Activated CD4-positive, alpha-beta T cell treated with anti-CD3 and anti-CD28 coated beads for 36 hours (primary cell): Measurements from ENCODE around the gene ARHGEF17. TPM values are rescaled to one million over a fixed set of nuclear protein-coding genes. Genes with fewer than 3 reads are reported as not detected.

Experiments
- ATAC-seq: fragments of 200-7000 bp; cut with Tn5 transposase; one replicate; pipeline ENCODE4 v1.10.0; 2021; ENCODE audit warnings: mild to moderate bottlenecking, moderate library complexity
- CTCF ChIA-PET: fragments of 350-600 bp; sonication (Branson Sonifier 250); formaldehyde crosslinking; loops from one replicate; lab custom pipeline; 2021; ENCODE audit warnings: antibody characterized with exemption; lab: Charles Lee
- POLR2A ChIA-PET: fragments of 350-600 bp; sonication (Branson Sonifier 250); formaldehyde crosslinking; loops from one replicate; lab custom pipeline; 2021; ENCODE audit warnings: antibody characterized with exemption, inconsistent platforms; lab: Charles Lee
- DNase-seq: peaks from one replicate; pipeline ENCODE4 v3.0.0-alpha.2; 2020
- H3K27ac Mint-ChIP-seq: one replicate; pipeline ENCODE4 v1.8.0; 2021; ENCODE audit warnings: mixed read lengths
- H3K27me3 Mint-ChIP-seq: one replicate; pipeline ENCODE4 v1.8.0; 2021; ENCODE audit warnings: mixed read lengths
- H3K36me3 Mint-ChIP-seq: one replicate; pipeline ENCODE4 v1.8.0; 2021; ENCODE audit warnings: low read depth, mixed read lengths
- H3K4me1 Mint-ChIP-seq: one replicate; pipeline ENCODE4 v1.8.0; 2021; ENCODE audit warnings: mixed read lengths
- H3K4me3 Mint-ChIP-seq: one replicate; pipeline ENCODE4 v1.8.0; 2021; ENCODE audit warnings: mild to moderate bottlenecking, moderate library complexity, mixed read lengths
- H3K9me3 Mint-ChIP-seq: one replicate; pipeline ENCODE4 v1.8.0; 2021; ENCODE audit warnings: low read depth, mixed read lengths
- intact Hi-C, 2 experiments: fragments of 100-400 bp; cut with DNase I in 1 of 2; cut with micrococcal nuclease in 1 of 2; formaldehyde crosslinking; loops; one replicate each; pipeline versions ENCODE4 v1.14.2 to v1.15.1; 2022 to 2024; cut with DNase I, micrococcal nuclease
- total RNA-seq, 2 experiments: library from RNA; stranded (reverse); gene quantifications; one replicate each; pipeline ENCODE4 v1.2.3, GENCODE V29; 2021

ARHGEF17 gene
- total RNA-seq, result under 1 TPM in 1 of 2 experiments, not detected in 1; 0.05 TPM

GRCh38 chr11:73308003-73308960 is at the start of gene ARHGEF17:
TSS of gene ARHGEF17 (plus strand) at chr11:73308276. CDS start at chr11:73308639, 363 bp downstream.
- Mint-ChIP-seq H3K27me3 (peaks cover 20% of the 10 kb centered on the region), H3K9me3 (no peaks in the 10 kb centered on the region), H3K4me3 (peak within 1 kb of the TSS; percentile 80), H3K27ac (no peak within 1 kb of the TSS), H3K36me3 (no peaks in the 10 kb centered on the region), H3K4me1 (peaks cover 5% of the 10 kb centered on the region)
- DNase-seq, result peak; percentile 59
- POLR2A ChIA-PET, result interaction anchor here (0.8 kb wide), 1 partner anchor 36 kb away, joined by 7 read pairs; no protein-coding TSS in a partner anchor
- intact Hi-C loops, result no loop called here
- peak; percentile 18 for ATAC-seq
- CTCF ChIA-PET, result interaction anchor here (0.5 to 6.8 kb wide), 11 partner anchors 9 to 583 kb away, joined by 3 to 91 read pairs (median 4); no protein-coding TSS in a partner anchor

- H3K4me3 Mint-ChIP-seq, result no peak overlapping the region
- CTCF ChIA-PET, result interaction anchor here (0.5 to 1.3 kb wide), 4 partner anchors 43 to 92 kb away, joined by 3 to 4 read pairs (median 3); no protein-coding TSS in a partner anchor
Measured at GRCh38 chr11:73259406-73260126, 48.5 kb upstream of the ARHGEF17 start.

GRCh38 chr11:73260127-73260457 is 48.0 kb upstream of the ARHGEF17 start:
- Mint-ChIP-seq H3K27ac (no peak overlapping the region), H3K4me1 (no peaks in the 10 kb centered on the region), H3K4me3 (no peak overlapping the region), H3K36me3 (no peaks in the 10 kb centered on the region), H3K27me3 (peaks cover 23% of the 10 kb centered on the region), H3K9me3 (no peaks in the 10 kb centered on the region)
- ATAC-seq, result no peak
- no peak for DNase-seq
- ChIA-PET POLR2A (no interaction called here), CTCF (interaction anchor here (0.5 to 0.9 kb wide), 2 partner anchors 76 to 91 kb away, joined by 3 to 4 read pairs; no protein-coding TSS in a partner anchor)
- intact Hi-C loops, result no loop called here

More at GRCh38 chr11:73259406-73260126, 48.5 kb upstream of the ARHGEF17 start:
- POLR2A ChIA-PET, result no interaction called here
- Mint-ChIP-seq H3K27ac (no peak overlapping the region), H3K4me1 (no peaks in the 10 kb centered on the region), H3K27me3 (peaks cover 19% of the 10 kb centered on the region), H3K36me3 (no peaks in the 10 kb centered on the region), H3K9me3 (no peaks in the 10 kb centered on the region)
- no peak for DNase-seq
- no peak for ATAC-seq
- intact Hi-C loops, result no loop called here

GRCh38 chr11:73262851-73263495 is 45.1 kb upstream of the ARHGEF17 start:
- intact Hi-C loops, result no loop called here
- ChIA-PET POLR2A (no interaction called here), CTCF (interaction anchor here (0.8 to 1.2 kb wide), 3 partner anchors 9 to 35 kb away, joined by 3 to 4 read pairs (median 3); partner anchors contain the start of gene P2RY6)
- H3K36me3 Mint-ChIP-seq, result no peaks in the 10 kb centered on the region
- peaks cover 26% of the 10 kb centered on the region for H3K27me3 Mint-ChIP-seq
- H3K4me1 Mint-ChIP-seq, result no peaks in the 10 kb centered on the region
- no peak overlapping the region for H3K27ac Mint-ChIP-seq
- H3K4me3 Mint-ChIP-seq, result no peak overlapping the region
- DNase-seq (no peak), ATAC-seq (no peak)
- H3K9me3 Mint-ChIP-seq, result no peaks in the 10 kb centered on the region

GRCh38 chr11:73263640-73264039 is 44.4 kb upstream of the ARHGEF17 start:
- DNase-seq (no peak), ATAC-seq (no peak)
- no peak overlapping the region for H3K4me3 Mint-ChIP-seq
- intact Hi-C loops, result no loop called here
- H3K27ac Mint-ChIP-seq, result no peak overlapping the region
- peaks cover 26% of the 10 kb centered on the region for H3K27me3 Mint-ChIP-seq
- H3K4me1 Mint-ChIP-seq, result no peaks in the 10 kb centered on the region
- ChIA-PET POLR2A (no interaction called here), CTCF (interaction anchor here (1.2 kb wide), 1 partner anchor 8 kb away, joined by 3 read pairs; the partner anchor contains the start of gene P2RY6)
- H3K36me3 Mint-ChIP-seq, result no peaks in the 10 kb centered on the region
- no peaks in the 10 kb centered on the region for H3K9me3 Mint-ChIP-seq

- POLR2A ChIA-PET, result no interaction called here
- Mint-ChIP-seq H3K27me3 (peaks cover 26% of the 10 kb centered on the region), H3K9me3 (no peaks in the 10 kb centered on the region), H3K4me1 (no peaks in the 10 kb centered on the region), H3K4me3 (no peak overlapping the region), H3K36me3 (no peaks in the 10 kb centered on the region), H3K27ac (no peak overlapping the region)
- ATAC-seq (no peak), DNase-seq (no peak)
- CTCF ChIA-PET, result interaction anchor here (0.9 to 1.2 kb wide), 3 partner anchors 8 to 25 kb away, joined by 3 to 4 read pairs (median 3); no protein-coding TSS in a partner anchor
- intact Hi-C loops, result no loop called here
Measured at GRCh38 chr11:73265278-73265810, 42.7 kb upstream of the ARHGEF17 start.

GRCh38 chr11:73265853-73266645 is 42.0 kb upstream of the ARHGEF17 start:
- DNase-seq, result no peak
- Mint-ChIP-seq H3K36me3 (no peaks in the 10 kb centered on the region), H3K9me3 (no peaks in the 10 kb centered on the region), H3K27ac (no peak overlapping the region), H3K27me3 (peaks cover 26% of the 10 kb centered on the region), H3K4me3 (no peak overlapping the region), H3K4me1 (no peaks in the 10 kb centered on the region)
- ChIA-PET POLR2A (interaction anchor here (0.6 kb wide), 1 partner anchor 456 kb away, joined by 4 read pairs; no protein-coding TSS in a partner anchor), CTCF (interaction anchor here (1.2 kb wide), 1 partner anchor 25 kb away, joined by 3 read pairs; no protein-coding TSS in a partner anchor)
- no peak for ATAC-seq
- intact Hi-C loops, result no loop called here

- Mint-ChIP-seq H3K4me1 (no peaks in the 10 kb centered on the region), H3K36me3 (no peaks in the 10 kb centered on the region), H3K27ac (no peak overlapping the region), H3K4me3 (no peak overlapping the region), H3K9me3 (no peaks in the 10 kb centered on the region), H3K27me3 (peaks cover 26% of the 10 kb centered on the region)
- POLR2A ChIA-PET, result no interaction called here
- intact Hi-C loops, result no loop called here
- ATAC-seq (no peak), DNase-seq (no peak)
- CTCF ChIA-PET, result no interaction called here
Measured at GRCh38 chr11:73266646-73267020, 41.4 kb upstream of the ARHGEF17 start.

- DNase-seq (no peak), ATAC-seq (no peak)
- H3K4me1 Mint-ChIP-seq, result no peaks in the 10 kb centered on the region
- CTCF ChIA-PET, result interaction anchor here (1.6 kb wide), 1 partner anchor 28 kb away, joined by 5 read pairs; no protein-coding TSS in a partner anchor
- no peak overlapping the region for H3K27ac Mint-ChIP-seq
- H3K27me3 Mint-ChIP-seq, result peaks cover 22% of the 10 kb centered on the region
- H3K36me3 Mint-ChIP-seq, result no peaks in the 10 kb centered on the region
- POLR2A ChIA-PET, result no interaction called here
- H3K4me3 Mint-ChIP-seq, result no peak overlapping the region
- intact Hi-C loops, result no loop called here
- no peaks in the 10 kb centered on the region for H3K9me3 Mint-ChIP-seq
Measured at GRCh38 chr11:73267122-73267846, 40.8 kb upstream of the ARHGEF17 start.
